Measurements from ENCODE around the gene POLR1A.

The POLR1A gene

GRCh38 chr2:86039178-86039962 lies 66.3 kb downstream of the POLR1A start:
- no peaks in the 10 kb centered on the region for H3K9me3 ChIP-seq (ENCODE audit: insufficient read depth, low read length, severe bottlenecking)
- H3K27ac ChIP-seq (ENCODE audit: low read length), result peak overlapping the region; percentile 99
- H3K4me2 ChIP-seq (ENCODE audit: insufficient read depth, low read length), result no peak overlapping the region
- no peak overlapping the region for H3K4me3 ChIP-seq (ENCODE audit: low read depth in 1 of 2, low read length in 2 of 2)
- H3K9ac ChIP-seq (ENCODE audit: low read depth, low read length), result peak overlapping the region; percentile 71; the same call in 1 of the 2 replicates
- no peak overlapping the region for H2AFZ ChIP-seq (ENCODE audit: low read depth, low read length)
- H3K79me2 ChIP-seq (ENCODE audit: insufficient read depth, low read length), result no peaks in the 10 kb centered on the region
- no peak for TF ChIP-seq EZH2 (IDR thresholded peaks at IDR 0.05; ENCODE audit: borderline replicate concordance, low read depth, low read length, severe bottlenecking)
- TF ChIP-seq CTCF (IDR thresholded peaks at IDR 0.05; ENCODE audit: borderline replicate concordance, extremely low read depth, low read length, poor library complexity, severe bottlenecking), result no peak
- no peaks in the 10 kb centered on the region for H3K27me3 ChIP-seq (ENCODE audit: insufficient read depth, low read length, poor library complexity)
- peaks cover 70% of the 10 kb centered on the region for H3K36me3 ChIP-seq (ENCODE audit: insufficient read depth, low read length)
- H4K20me1 ChIP-seq (ENCODE audit: insufficient read depth, low read length), result peaks cover 3% of the 10 kb centered on the region; the same call in 1 of the 2 replicates
- H3K4me1 ChIP-seq (ENCODE audit: insufficient read depth, low read length), result peaks cover 63% of the 10 kb centered on the region
- ATAC-seq (ENCODE audit: insufficient read depth, low read depth), result no peak
- DNase-seq, result no peak

- Histone ChIP-seq H3K4me2 (ENCODE audit: insufficient read depth, low read length) (peak overlapping the region; percentile 72), H3K27ac (ENCODE audit: low read length) (peak overlapping the region; percentile 99), H3K9ac (ENCODE audit: low read depth, low read length) (peak overlapping the region; percentile 71)
These were observed 67.2 kb downstream of the POLR1A start for GRCh38 chr2:86038291-86039081.

DNA sequence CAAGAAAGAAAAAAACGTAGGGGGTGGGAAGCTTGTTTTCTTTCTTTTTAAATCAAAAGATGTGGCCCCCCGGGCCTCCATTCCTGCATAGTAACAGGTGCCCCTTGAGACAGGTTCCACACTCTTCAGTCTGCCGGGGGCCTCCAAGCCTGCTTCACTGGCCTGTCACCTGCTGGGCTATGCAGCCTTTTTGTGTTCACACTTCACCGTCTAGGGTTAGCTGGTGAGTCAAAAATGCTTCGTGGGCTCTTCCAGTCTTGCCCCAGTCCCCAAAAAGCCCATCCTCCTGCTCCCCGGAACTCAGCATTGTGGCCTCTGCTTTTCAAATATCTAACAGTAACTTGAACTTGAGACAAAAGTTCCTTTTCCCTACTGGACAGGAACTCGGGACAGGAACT lies 67.9 kb downstream of the POLR1A start:
- Histone ChIP-seq H3K79me2 (ENCODE audit: insufficient read depth, low read length) (0 out of 2 replicates have a peak, but pooled peaks cover 3% of the 10 kb centered on the region), H3K9ac (ENCODE audit: low read depth, low read length) (peak overlapping the region; percentile 71), H3K4me1 (ENCODE audit: insufficient read depth, low read length) (peaks cover 70% of the 10 kb centered on the region), H3K27ac (ENCODE audit: low read length) (peak overlapping the region; percentile 99), H2AFZ (ENCODE audit: low read depth, low read length) (no peak overlapping the region), H4K20me1 (ENCODE audit: insufficient read depth, low read length) (peaks cover 3% of the 10 kb centered on the region; the same call in 1 of the 2 replicates), H3K27me3 (ENCODE audit: insufficient read depth, low read length, poor library complexity) (no peaks in the 10 kb centered on the region), H3K9me3 (ENCODE audit: insufficient read depth, low read length, severe bottlenecking) (no peaks in the 10 kb centered on the region), H3K4me2 (ENCODE audit: insufficient read depth, low read length) (peak overlapping the region; percentile 72), H3K36me3 (ENCODE audit: insufficient read depth, low read length) (peaks cover 70% of the 10 kb centered on the region), H3K4me3 (ENCODE audit: low read depth in 1 of 2, low read length in 2 of 2) (peak overlapping the region in 1 of 2 experiments; percentile 4; a peak in 1 of 4 replicates)
- DNase-seq, result peak; percentile 24
- ATAC-seq (ENCODE audit: insufficient read depth, low read depth), result no peak
- TF ChIP-seq CTCF (IDR thresholded peaks at IDR 0.05; ENCODE audit: borderline replicate concordance, extremely low read depth, low read length, poor library complexity, severe bottlenecking) (no peak), EZH2 (IDR thresholded peaks at IDR 0.05; ENCODE audit: borderline replicate concordance, low read depth, low read length, severe bottlenecking) (no peak)

More at GRCh38 chr2:86038291-86039081, 67.2 kb downstream of the POLR1A start:
- Histone ChIP-seq H3K4me1 (ENCODE audit: insufficient read depth, low read length) (peaks cover 70% of the 10 kb centered on the region), H3K79me2 (ENCODE audit: insufficient read depth, low read length) (0 out of 2 replicates have a peak, but pooled peaks cover 3% of the 10 kb centered on the region), H2AFZ (ENCODE audit: low read depth, low read length) (no peak overlapping the region), H3K36me3 (ENCODE audit: insufficient read depth, low read length) (peaks cover 70% of the 10 kb centered on the region), H3K27me3 (ENCODE audit: insufficient read depth, low read length, poor library complexity) (no peaks in the 10 kb centered on the region), H3K9me3 (ENCODE audit: insufficient read depth, low read length, severe bottlenecking) (no peaks in the 10 kb centered on the region), H4K20me1 (ENCODE audit: insufficient read depth, low read length) (peaks cover 3% of the 10 kb centered on the region; the same call in 1 of the 2 replicates), H3K4me3 (ENCODE audit: low read depth in 1 of 2, low read length in 2 of 2) (no peak overlapping the region)
- no peak for TF ChIP-seq CTCF (IDR thresholded peaks at IDR 0.05; ENCODE audit: borderline replicate concordance, extremely low read depth, low read length, poor library complexity, severe bottlenecking)
- no peak for TF ChIP-seq EZH2 (IDR thresholded peaks at IDR 0.05; ENCODE audit: borderline replicate concordance, low read depth, low read length, severe bottlenecking)
- ATAC-seq (ENCODE audit: insufficient read depth, low read depth), result peak; percentile 42
- DNase-seq, result peak; percentile 77

All from DND-41 (cell line).